Liver (tissue), 3 donors: Measurements from ENCODE around the gene CNP.

Source experiments
- FOXA1 ChIP-seq: IDR thresholded peaks from 2 replicates; pipeline ENCODE4 v1.6.1; 2016; ENCODE audit warnings: antibody characterized with exemption
- JUND ChIP-seq, 2 donors: IDR thresholded peaks; 2 replicates each; pipeline ENCODE4 v1.6.1; 2016; ENCODE audit warnings: antibody characterized with exemption in 2 of 2
- RAD21 ChIP-seq, 2 donors: IDR thresholded peaks; 2 replicates each; pipeline ENCODE4 v1.6.1; 2016; ENCODE audit warnings: antibody characterized with exemption in 2 of 2, mild to moderate bottlenecking in 2 of 2
- SP1 ChIP-seq: IDR thresholded peaks from 2 replicates; pipeline ENCODE4 v1.6.1; 2018; ENCODE audit warnings: antibody characterized with exemption, mild to moderate bottlenecking
- TF ChIP-seq, protein P1 (sequence below): IDR thresholded peaks from 2 replicates; pipeline ENCODE4 v1.6.1; 2016; ENCODE audit warnings: antibody characterized with exemption
- TF ChIP-seq, protein P2 (sequence below): fragments of 150-350 bp; IDR thresholded peaks from 2 replicates; pipeline ENCODE4 v1.5.1; 2017; ENCODE audit warnings: improper control_type of control experiment, low read depth, low read length; ENCODE audit not compliant: missing input control
- donor health status: healthy.
- donor health status: healthy.

DNA sequence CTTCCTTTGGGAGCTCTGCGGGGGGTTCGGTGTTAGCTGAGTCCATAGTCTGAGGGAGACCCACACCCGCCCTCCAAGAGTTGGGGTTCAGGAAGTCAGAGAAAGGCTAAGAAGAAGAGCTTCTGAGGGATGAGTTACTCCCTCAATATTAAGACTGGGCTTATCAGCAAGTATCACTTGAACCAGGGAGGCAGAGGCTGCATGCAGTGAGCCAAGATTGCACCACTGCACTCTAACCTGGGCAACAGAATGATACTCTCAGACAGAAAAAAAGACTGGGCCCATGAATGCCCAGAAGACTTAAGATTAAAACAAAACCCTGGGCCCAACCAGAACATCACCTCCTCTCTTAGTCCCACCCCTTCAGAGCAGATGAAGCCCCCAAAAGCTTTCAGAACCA lies 59.3 kb downstream of the CNP start:
- TF ChIP-seq, protein P1, sequence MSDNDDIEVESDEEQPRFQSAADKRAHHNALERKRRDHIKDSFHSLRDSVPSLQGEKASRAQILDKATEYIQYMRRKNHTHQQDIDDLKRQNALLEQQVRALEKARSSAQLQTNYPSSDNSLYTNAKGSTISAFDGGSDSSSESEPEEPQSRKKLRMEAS = no peak
- TF ChIP-seq, protein P2, sequence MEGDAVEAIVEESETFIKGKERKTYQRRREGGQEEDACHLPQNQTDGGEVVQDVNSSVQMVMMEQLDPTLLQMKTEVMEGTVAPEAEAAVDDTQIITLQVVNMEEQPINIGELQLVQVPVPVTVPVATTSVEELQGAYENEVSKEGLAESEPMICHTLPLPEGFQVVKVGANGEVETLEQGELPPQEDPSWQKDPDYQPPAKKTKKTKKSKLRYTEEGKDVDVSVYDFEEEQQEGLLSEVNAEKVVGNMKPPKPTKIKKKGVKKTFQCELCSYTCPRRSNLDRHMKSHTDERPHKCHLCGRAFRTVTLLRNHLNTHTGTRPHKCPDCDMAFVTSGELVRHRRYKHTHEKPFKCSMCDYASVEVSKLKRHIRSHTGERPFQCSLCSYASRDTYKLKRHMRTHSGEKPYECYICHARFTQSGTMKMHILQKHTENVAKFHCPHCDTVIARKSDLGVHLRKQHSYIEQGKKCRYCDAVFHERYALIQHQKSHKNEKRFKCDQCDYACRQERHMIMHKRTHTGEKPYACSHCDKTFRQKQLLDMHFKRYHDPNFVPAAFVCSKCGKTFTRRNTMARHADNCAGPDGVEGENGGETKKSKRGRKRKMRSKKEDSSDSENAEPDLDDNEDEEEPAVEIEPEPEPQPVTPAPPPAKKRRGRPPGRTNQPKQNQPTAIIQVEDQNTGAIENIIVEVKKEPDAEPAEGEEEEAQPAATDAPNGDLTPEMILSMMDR = no peak
- TF ChIP-seq JUND (IDR thresholded peaks at IDR 0.05) (no peak), RAD21 (IDR thresholded peaks at IDR 0.05) (no peak), SP1 (no peak), FOXA1 (no peak)
